Testis (tissue), 2 donors: ENCODE measurements around the gene SUCLG2.

Experiments used
- POLR2A ChIP-seq: fragments of 450-650 bp; IDR thresholded peaks from one replicate; pipeline ENCODE4 v1.6.1; 2017; ENCODE audit warnings: antibody characterized with exemption, mild to moderate bottlenecking, moderate library complexity
- TF ChIP-seq, protein P1 (sequence below), 3 experiments: fragments of 450-650 bp in 2 of 3; fragments of 200-600 bp in 1 of 3; sonication (generic) in 1 of 3; IDR thresholded peaks; one replicate each; pipeline ENCODE4 v1.5.1; 2016 to 2019; ENCODE audit warnings: antibody characterized with exemption in 3 of 3, mild to moderate bottlenecking in 2 of 3, moderate library complexity in 1 of 3

DNA sequence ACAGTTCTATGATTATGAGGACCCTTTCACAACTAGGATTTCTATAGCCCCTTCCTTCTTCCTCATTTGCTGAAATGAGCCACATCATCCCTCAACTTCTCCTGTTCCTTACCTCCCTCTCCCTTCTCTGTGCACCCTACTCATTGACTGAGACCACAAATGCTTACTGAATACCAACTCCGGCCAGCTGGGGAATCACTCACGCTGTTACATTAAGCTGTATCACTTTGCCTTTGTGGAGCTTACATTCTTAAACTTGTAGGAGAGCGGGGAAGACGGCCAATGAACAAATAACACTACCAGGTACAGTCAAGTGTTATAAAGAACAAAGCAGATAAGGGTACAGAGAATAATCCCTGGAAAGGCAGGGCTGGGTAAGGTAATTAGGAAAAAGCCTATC lies 5.7 kb downstream of the SUCLG2 start:
- TF ChIP-seq, protein P1, sequence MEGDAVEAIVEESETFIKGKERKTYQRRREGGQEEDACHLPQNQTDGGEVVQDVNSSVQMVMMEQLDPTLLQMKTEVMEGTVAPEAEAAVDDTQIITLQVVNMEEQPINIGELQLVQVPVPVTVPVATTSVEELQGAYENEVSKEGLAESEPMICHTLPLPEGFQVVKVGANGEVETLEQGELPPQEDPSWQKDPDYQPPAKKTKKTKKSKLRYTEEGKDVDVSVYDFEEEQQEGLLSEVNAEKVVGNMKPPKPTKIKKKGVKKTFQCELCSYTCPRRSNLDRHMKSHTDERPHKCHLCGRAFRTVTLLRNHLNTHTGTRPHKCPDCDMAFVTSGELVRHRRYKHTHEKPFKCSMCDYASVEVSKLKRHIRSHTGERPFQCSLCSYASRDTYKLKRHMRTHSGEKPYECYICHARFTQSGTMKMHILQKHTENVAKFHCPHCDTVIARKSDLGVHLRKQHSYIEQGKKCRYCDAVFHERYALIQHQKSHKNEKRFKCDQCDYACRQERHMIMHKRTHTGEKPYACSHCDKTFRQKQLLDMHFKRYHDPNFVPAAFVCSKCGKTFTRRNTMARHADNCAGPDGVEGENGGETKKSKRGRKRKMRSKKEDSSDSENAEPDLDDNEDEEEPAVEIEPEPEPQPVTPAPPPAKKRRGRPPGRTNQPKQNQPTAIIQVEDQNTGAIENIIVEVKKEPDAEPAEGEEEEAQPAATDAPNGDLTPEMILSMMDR (IDR thresholded peaks at IDR 0.05), result no peak
- no peak for TF ChIP-seq POLR2A
